A673 (cell line): ENCODE measurements around the gene STAT6.

Experiments used
- CTCF ChIP-seq: fragments of 300-800, 200-600 bp; sonication (generic); conservative IDR thresholded peaks from 2 replicates; pipeline ENCODE4 v1.5.1; 2017; ENCODE audit warnings: low read depth, mild to moderate bottlenecking, antibody characterized with exemption, low read length, moderate library complexity, mixed read lengths
- EZH2 ChIP-seq: fragments of 200-600 bp; sonication (generic); IDR thresholded peaks from 2 replicates; pipeline ENCODE4 v1.6.1; 2017; ENCODE audit warnings: borderline replicate concordance, low read depth, mild to moderate bottlenecking, mixed read lengths, antibody characterized with exemption, low read length; ENCODE audit not compliant: poor library complexity, severe bottlenecking

- TF ChIP-seq CTCF (no peak), EZH2 (no peak)
These were observed 34.4 kb upstream of the STAT6 start for GRCh38 chr12:57145460-57146059.
